C4-2B (cell line): ENCODE measurements around the gene SFMBT1.

ENCODE experiments used
- H3K27ac ChIP-seq: fragments of 450-650 bp; 2 replicates; pipeline ENCODE4 v1.5.1; 2017
- CTCF ChIP-seq: fragments of 450-650 bp; conservative IDR thresholded peaks from 2 replicates; pipeline ENCODE4 v1.5.1; 2017; ENCODE audit warnings: mild to moderate bottlenecking
- ZFX ChIP-seq: fragments of 450-650 bp; IDR thresholded peaks from 2 replicates; pipeline ENCODE4 v1.6.1; 2017

Gene SFMBT1

GRCh38 chr3:52857133-52857532, 188.7 kb downstream of the SFMBT1 start:
- TF ChIP-seq CTCF = no peak
- H3K27ac ChIP-seq = no peak overlapping the region

- TF ChIP-seq CTCF = no peak
- no peak for TF ChIP-seq ZFX
- H3K27ac ChIP-seq = no peak overlapping the region
Measured at GRCh38 chr3:52856666-52857065, 189.2 kb downstream of the SFMBT1 start.

GRCh38 chr3:52854013-52854412, 191.9 kb downstream of the SFMBT1 start:
- TF ChIP-seq ZFX = no peak
- no peak for TF ChIP-seq CTCF
- H3K27ac ChIP-seq = no peak overlapping the region
